ENCODE measurements around the gene TIGAR.

TIGAR gene

DNA sequence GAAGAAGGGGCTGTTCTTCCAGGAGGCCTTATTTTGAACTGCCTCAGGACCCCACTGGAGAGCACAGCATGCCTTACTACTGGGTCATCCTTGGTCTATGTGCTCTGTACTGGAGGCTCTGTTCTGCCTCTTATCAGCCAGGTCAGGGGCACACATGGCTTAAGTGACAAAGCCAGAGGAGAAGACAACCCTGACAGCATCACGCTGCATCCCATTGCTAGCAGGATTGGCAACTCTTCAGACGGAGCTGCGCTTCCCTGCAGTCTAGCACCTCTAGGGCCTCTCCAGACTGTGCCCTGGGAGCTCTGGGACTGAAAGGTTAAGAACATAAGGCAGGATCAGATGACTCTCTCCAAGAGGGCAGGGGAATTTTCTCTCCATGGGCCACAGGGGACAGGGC is 17.3 kb upstream of the TIGAR start:
- DNase-seq (ENCODE audit: low read depth) = no peak

DNA sequence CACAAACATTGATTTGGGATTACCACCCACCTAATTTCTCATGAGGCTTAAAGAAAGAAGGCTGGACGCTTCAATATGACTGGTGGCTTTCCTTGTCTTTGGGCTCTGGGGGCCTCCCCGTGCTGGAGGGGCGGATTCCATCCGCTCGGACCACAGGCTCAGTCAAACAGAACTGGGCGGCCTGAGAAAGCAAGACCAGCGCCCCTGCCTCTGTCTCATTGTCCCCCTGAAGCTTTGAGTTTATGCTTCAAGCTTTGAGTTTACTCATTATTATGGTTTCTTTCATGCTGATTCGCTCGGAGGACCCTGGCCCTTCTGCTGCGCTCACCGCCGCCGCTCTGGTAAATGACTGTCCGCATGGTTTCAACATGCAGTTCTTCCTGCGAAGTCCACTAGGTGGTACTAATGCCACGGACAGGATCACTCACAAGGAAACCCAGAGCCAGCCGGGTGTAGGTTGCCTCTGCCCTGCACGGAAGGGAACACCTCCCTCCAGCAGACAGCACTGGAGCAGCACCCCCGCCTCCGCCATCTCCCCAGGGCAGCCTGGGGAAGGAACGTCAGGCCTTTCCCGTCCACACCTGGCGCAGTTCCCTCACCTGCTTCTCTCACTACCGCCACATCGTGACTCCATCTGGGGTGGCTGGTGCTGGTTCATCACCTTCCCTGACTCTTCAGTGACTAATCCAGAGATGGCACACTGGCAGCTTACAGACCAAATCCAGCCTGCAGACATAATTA is 13.2 kb upstream of the TIGAR start:
- DNase-seq (ENCODE audit: low read depth) = no peak

DNA sequence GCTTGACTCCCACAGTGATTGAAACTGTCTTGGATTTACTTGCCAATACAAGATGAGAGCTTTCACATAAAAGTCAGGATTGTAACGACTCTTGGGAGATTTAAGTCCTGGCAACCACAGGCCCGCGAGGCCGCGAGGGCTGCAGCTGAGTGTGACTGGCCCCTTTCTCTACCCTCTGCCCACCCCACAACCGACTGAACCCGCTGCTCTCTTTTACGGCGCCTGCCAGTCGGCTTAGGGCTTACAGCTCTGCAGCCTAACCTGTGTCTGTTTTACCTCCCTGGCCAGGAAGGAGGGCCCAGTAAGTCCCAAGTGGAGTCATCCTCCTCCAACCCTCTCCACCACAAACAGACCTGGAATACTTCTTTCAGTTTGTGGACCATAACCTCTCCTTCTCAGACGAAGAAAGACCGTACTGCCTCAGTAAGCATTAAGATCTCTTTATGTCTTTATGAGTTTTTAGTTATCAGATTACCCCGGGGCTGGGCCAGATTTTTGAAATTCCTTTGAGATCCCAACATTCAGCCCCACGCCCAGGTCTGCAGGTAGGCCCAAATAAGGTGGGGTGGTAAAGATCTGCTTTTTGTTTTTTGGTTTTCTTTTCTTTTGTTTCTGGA is 12.6 kb upstream of the TIGAR start:
- DNase-seq (ENCODE audit: low read depth) = no peak

GRCh38 chr12:4311776-4312175 is 9.2 kb upstream of the TIGAR start:
- DNase-seq (ENCODE audit: low read depth) = no peak

- DNase-seq (ENCODE audit: low read depth) = no peak
Measured at GRCh38 chr12:4312251-4312650, 8.8 kb upstream of the TIGAR start.

- no peak for DNase-seq (ENCODE audit: low read depth)
Measured at GRCh38 chr12:4320497-4320852, 538 bp upstream of the TIGAR start.

GRCh38 chr12:4322726-4323125 is 1.7 kb downstream of the TIGAR start:
- DNase-seq (ENCODE audit: low read depth) = no peak

- no peak for DNase-seq (ENCODE audit: low read depth)
Measured at GRCh38 chr12:4323396-4323795, 2.4 kb downstream of the TIGAR start.

- DNase-seq (ENCODE audit: low read depth) = no peak
Measured at GRCh38 chr12:4324366-4324765, 3.4 kb downstream of the TIGAR start.

- DNase-seq (ENCODE audit: low read depth) = no peak
Measured at GRCh38 chr12:4325966-4326365, 5.0 kb downstream of the TIGAR start.

- no peak for DNase-seq (ENCODE audit: low read depth)
Measured at GRCh38 chr12:4327293-4327692, 6.3 kb downstream of the TIGAR start.

DNA sequence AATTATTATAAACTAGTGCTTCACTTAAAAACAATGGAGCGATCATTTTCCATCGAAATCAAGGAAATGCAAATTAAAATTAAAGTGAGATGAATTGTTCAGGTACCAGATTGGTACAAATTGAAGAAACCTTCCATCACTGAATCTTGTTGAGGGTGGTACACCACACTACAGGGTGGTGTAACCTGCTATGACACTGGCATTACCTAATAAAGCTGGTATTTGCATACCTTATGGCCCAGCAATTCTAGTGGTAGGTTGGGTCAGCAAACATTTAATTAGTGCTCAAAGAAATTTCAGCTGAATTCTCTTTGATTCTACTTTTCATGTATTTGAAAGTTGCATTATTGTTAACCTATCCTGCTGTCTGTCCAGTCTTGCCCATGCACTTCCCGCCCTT is 9.2 kb downstream of the TIGAR start:
- DNase-seq (ENCODE audit: low read depth) = no peak

DNA sequence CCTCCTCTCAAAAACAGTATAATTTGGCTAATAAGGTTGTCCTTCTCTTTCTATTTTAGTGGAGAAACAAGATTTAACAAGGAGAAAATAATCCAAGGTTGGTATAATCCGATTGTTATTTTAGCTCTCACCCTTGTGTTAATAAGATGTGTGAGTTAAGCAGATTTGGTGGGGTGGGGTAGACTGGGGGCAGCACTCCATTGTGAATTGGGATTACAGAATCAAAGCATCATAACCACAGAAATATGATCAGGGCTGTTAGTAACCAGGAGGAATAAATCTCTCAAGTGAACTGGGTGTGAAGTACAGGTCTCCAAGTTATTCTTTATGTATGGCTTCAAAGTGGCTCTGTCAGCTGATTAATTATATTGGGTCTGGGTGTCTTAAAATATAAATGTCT is 10.2 kb downstream of the TIGAR start:
- no peak for DNase-seq (ENCODE audit: low read depth)

DNA sequence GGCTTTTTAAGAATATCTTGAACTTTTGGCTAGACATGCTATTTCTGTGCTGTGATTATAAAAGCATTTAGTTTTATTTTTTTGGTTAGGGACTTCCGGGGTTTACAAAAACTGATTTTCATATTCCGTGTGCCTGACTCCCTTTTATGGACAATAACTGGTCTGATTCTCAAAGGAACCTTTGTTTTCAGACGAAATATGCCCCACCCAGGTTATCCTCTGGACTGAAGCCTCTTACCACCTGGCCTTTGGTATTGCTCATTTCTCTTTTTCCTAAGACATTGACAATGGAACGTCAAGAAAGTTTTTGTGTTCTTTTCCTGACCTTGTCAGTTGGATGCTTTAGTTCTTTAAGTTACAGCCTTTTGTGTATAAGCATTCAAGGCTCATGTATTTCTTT is 10.8 kb downstream of the TIGAR start:
- DNase-seq (ENCODE audit: low read depth) = no peak

DNA sequence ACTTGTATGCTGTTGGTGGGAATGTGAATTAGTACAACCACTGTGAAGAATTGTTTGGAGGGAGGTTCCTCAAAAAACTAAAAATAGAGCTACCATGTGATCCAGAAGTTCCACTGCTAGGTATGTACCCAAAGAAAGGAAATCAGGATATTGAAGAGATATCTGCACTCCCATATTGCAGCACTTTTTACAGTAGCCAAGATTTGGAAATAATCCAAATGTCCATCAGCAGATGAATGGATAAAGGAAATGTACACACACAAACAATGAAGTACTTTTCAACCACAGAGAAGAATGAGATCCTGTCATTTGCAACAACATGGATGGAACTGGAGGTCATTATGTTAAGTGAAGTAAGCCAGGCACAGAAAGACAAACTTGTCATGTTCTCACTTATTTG is 25.9 kb downstream of the TIGAR start:
- no peak for DNase-seq (ENCODE audit: low read depth)

DNA sequence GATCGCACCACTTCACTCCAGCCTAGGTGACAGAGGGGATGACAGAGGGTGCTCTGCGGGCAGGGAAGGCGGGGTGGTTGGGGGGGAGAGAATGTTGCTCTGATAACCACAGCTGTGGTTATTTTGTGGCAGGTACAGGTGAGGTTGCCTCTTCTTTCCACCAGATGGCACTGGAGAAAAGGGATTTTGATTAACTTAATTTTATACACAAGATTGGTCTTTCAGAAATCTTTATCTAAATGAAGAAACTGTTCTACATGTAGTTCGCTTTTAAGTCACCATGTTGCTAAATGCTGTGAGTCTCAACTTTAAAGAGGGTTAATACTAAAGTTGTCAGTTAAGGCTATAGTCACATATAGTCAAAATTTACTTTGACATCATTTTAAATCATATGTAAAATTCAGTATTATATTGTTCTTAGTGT is 32.8 kb downstream of the TIGAR start:
- DNase-seq (ENCODE audit: low read depth) = no peak

DNA sequence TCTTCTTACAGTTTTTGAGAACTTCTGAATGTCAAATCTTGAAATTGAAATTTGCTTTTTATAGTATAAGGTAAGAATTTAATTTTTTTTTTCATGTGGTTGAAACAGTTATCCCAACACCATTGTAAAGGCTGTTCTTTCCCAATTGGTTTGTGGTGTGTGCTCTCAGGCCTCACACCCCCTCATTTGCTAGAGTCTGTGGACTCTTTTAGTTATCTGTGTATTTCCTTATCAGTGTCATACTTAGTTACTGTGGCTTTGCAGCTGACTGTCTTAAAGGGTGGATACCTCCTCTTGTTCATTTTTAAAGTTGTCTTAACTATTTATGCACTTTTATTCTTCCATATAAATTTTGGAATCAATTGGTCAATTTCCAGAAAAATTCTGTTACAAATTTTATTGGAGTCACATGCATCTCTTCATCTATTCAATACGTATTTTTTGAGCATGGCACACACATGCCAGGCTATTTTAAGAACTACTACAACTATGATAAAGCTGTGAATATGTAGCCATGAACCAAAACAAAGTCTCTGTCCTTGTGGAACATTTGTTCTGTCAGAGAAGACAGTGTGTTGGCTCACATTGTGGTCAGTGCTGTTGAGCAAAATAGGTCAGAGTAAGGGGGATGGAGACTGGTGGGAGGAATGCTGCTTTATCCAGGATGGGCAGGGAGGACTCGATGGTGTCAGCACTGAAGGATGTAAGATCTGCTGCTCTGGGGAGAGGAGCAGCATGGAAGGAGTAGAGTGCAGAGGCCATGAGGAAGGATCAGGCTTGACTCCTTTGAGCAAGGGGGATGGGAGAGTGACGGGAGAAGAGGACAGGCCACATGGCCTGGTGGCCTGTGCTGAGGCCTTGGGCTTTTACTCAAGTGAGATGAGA is 34.4 kb downstream of the TIGAR start:
- no peak for DNase-seq (ENCODE audit: low read depth)

DNA sequence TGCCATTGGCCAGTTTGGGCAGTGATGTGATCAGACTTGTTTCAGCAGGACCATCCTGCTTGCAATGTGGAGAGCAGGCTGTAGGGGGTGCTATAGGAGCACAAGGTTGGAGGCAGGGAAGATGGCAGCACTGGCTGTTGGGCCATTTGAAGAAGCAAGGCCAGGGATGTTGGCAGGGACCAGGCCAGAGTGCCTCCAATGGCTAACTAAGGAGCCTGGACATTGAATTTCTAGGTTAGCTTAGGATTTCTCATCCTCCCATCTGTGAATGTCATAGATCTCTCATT is 35.0 kb downstream of the TIGAR start:
- peak; percentile 12 for DNase-seq (ENCODE audit: low read depth)

- no peak for DNase-seq (ENCODE audit: low read depth)
Measured at GRCh38 chr12:4366090-4366489, 45.1 kb downstream of the TIGAR start.

DNA sequence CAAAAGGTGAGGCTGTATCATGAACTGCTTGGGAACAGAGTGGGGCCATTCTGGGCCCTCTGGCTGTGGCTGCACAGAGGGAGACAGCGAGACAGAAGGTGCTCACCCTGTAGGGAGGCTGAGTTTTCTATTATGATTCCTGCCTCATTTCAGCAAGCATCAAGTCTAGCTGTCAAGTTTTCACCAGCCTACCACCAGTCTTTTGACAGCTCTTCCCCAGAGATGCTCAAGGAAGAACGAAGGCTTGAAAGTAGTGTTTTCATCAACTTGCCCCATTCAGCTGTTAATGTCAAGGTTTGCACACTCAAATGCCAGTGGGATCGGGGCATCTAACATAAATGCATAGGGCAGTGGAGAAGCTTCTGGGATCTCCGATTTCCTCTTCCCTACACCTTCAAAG is 48.5 kb downstream of the TIGAR start:
- no peak for DNase-seq (ENCODE audit: low read depth)

DNA sequence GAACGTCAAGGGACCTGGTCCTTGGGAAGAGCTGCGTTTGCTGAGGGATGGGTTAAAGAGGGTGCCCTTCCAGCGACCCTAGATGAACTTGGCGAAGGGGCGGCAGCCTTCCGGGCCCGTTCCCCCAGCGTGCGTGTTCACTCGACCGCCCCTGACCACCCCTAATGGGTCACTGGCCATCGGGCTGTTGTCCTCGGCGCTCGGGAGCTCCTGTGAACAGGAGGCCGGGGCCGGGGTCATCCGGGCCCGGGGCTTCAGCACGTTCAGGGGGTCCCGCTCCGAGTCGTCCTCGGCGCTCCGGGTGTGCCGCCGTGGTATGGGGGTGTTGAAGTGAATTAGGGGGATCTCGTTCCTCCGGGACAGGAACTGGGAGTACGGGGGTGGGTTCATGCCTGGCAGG is 49.3 kb downstream of the TIGAR start:
- no peak for DNase-seq (ENCODE audit: low read depth)

DNA sequence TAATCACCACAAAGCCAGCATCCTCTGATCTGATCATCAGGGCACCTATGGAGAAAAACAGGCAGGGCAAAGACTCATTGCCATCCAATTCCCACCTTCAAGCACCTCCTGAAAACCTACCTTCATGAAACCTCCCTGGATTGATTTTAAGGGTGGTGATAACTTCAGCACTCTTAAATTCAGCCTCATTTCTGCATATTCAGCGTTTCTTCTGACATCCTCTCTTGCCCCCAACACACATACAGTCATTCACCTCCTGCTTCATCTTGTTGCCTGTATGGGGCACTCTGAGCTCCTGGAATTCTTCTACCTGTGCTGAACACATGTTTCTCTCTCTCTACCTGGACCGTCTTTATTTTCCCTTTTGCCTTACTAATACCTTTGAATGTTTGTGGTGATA is 51.6 kb downstream of the TIGAR start:
- no peak for DNase-seq (ENCODE audit: low read depth)

- no peak for DNase-seq (ENCODE audit: low read depth)
Measured at GRCh38 chr12:4375449-4375848, 54.4 kb downstream of the TIGAR start.

All from stimulated activated CD8-positive, alpha-beta memory T cell treated with anti-CD3 and anti-CD28 coated beads, Interleukin-15, amount 100 ng/mL, for 24 hours (primary cell).